IMR-90 (cell line): ENCODE results near the gene PTPN23. TPM values are rescaled to one million over a fixed set of nuclear protein-coding genes. Genes with fewer than 3 reads are reported as not detected.

Experiments used
- ATAC-seq: fragments of 200-7000 bp; cut with Tn5 transposase; 2 replicates; pipeline ENCODE4 v1.9.1; 2020; ENCODE audit warnings: low read depth, mild to moderate bottlenecking, moderate library complexity
- BruUV-seq: library from RNA; stranded (reverse); fragments of 400-500 nt; replicated peaks from 2 replicates; lab custom pipeline; 2021; lab: Mats Ljungman, UMichigan
- CTCF ChIA-PET: fragments of 300-600 bp; formaldehyde crosslinking; extraction: SDS; loops from one replicate; lab custom pipeline; 2021; ENCODE audit warnings: antibody characterized with exemption; lab: Yijun Ruan, JAX
- POLR2A ChIA-PET: fragments of 300-600 bp; sonication (Branson Sonifier 250); formaldehyde crosslinking; loops from one replicate; lab custom pipeline; 2022; ENCODE audit warnings: antibody characterized with exemption; ENCODE audit not compliant: unreplicated experiment; lab: Charles Lee
- DNase-seq: peaks from one replicate; pipeline ENCODE4 v3.0.0; 2013
- H2AFZ ChIP-seq: replicated peaks from 2 replicates; pipeline ENCODE3; 2013; ENCODE audit warnings: low read length, mild to moderate bottlenecking; ENCODE audit not compliant: poor library complexity
- H2AK5ac ChIP-seq: 2 replicates; pipeline ENCODE4 v1.6.1; 2013; ENCODE audit warnings: low read depth, low read length, inconsistent platforms
- H2AK9ac ChIP-seq: replicated peaks from 2 replicates; pipeline ENCODE3; 2013; ENCODE audit warnings: mild to moderate bottlenecking, low read depth, low read length, moderate library complexity; ENCODE audit not compliant: poor library complexity
- H2BK120ac ChIP-seq: 2 replicates; pipeline ENCODE4 v1.6.1; 2013; ENCODE audit warnings: low read depth, low read length, inconsistent platforms
- H2BK15ac ChIP-seq: 3 replicates; pipeline ENCODE4 v1.6.1; 2013; ENCODE audit warnings: low read depth, low read length, inconsistent platforms
- H2BK20ac ChIP-seq: 2 replicates; pipeline ENCODE4 v1.6.1; 2013; ENCODE audit warnings: low read depth, mild to moderate bottlenecking, inconsistent platforms, low read length, moderate library complexity
- H2BK5ac ChIP-seq: 2 replicates; pipeline ENCODE4 v1.6.1; 2013; ENCODE audit warnings: mild to moderate bottlenecking, low read depth, low read length, inconsistent platforms; ENCODE audit not compliant: poor library complexity, severe bottlenecking
- H3K14ac ChIP-seq: replicated peaks from 2 replicates; pipeline ENCODE4 v1.6.1; 2013; ENCODE audit warnings: low read depth, low read length, inconsistent platforms
- H3K18ac ChIP-seq: 2 replicates; pipeline ENCODE4 v1.6.1; 2013; ENCODE audit warnings: low read depth, low read length, control low read depth
- H3K23ac ChIP-seq: 2 replicates; pipeline ENCODE4 v1.6.1; 2013; ENCODE audit warnings: low read depth, low read length, inconsistent platforms
- H3K27ac ChIP-seq: 2 replicates; pipeline ENCODE4 v1.5.1; 2013; ENCODE audit warnings: mild to moderate bottlenecking, control low read depth, low read length; ENCODE audit not compliant: insufficient read depth
- H3K27me3 ChIP-seq: 2 replicates; pipeline ENCODE4 v1.6.1; 2013; ENCODE audit warnings: low read length; ENCODE audit not compliant: control insufficient read depth, insufficient read depth
- H3K36me3 ChIP-seq: 2 replicates; pipeline ENCODE4 v1.6.1; 2013; ENCODE audit warnings: low read length, mixed read lengths; ENCODE audit not compliant: control insufficient read depth, insufficient read depth
- H3K4ac ChIP-seq: 2 replicates; pipeline ENCODE4 v1.6.1; 2013; ENCODE audit warnings: low read depth, low read length, inconsistent platforms
- H3K4me1 ChIP-seq: 2 replicates; pipeline ENCODE4 v1.6.1; 2013; ENCODE audit warnings: low read length, mixed read lengths; ENCODE audit not compliant: control insufficient read depth, insufficient read depth
- H3K4me2 ChIP-seq: 2 replicates; pipeline ENCODE4 v1.6.1; 2013; ENCODE audit warnings: low read depth, mild to moderate bottlenecking, control low read depth, low read length, moderate library complexity
- H3K4me3 ChIP-seq: 2 replicates; pipeline ENCODE4 v1.5.1; 2013; ENCODE audit warnings: low read depth, mild to moderate bottlenecking, control low read depth, low read length, moderate library complexity; ENCODE audit not compliant: insufficient read depth
- H3K56ac ChIP-seq: 2 replicates; pipeline ENCODE4 v1.6.1; 2013; ENCODE audit warnings: low read length, inconsistent platforms; ENCODE audit not compliant: insufficient read depth; ENCODE audit errors: extremely low read depth
- H3K79me1 ChIP-seq, 2 experiments: 2 replicates each; pipeline ENCODE4 v1.6.1; 2013; ENCODE audit warnings: low read length in 2 of 2, inconsistent platforms in 1 of 2, low read depth in 1 of 2
- H3K9ac ChIP-seq: 2 replicates; pipeline ENCODE4 v1.6.1; 2013; ENCODE audit warnings: low read depth, low read length, control low read depth
- H3K9me1 ChIP-seq: 2 replicates; pipeline ENCODE4 v1.6.1; 2013; ENCODE audit warnings: low read length, inconsistent platforms; ENCODE audit not compliant: insufficient read depth
- H3K9me3 ChIP-seq: 2 replicates; pipeline ENCODE4 v1.6.1; 2013; ENCODE audit warnings: low read length; ENCODE audit not compliant: control insufficient read depth, insufficient read depth
- H4K20me1 ChIP-seq: 2 replicates; pipeline ENCODE4 v1.6.1; 2013; ENCODE audit warnings: low read length, inconsistent platforms; ENCODE audit not compliant: insufficient read depth
- H4K5ac ChIP-seq: 2 replicates; pipeline ENCODE4 v1.6.1; 2013; ENCODE audit warnings: mild to moderate bottlenecking, low read depth, low read length, control low read depth
- H4K8ac ChIP-seq, 2 experiments: 2 replicates each; pipeline ENCODE4 v1.6.1; 2013; ENCODE audit warnings: low read depth in 2 of 2, low read length in 2 of 2, control low read depth in 1 of 2, inconsistent platforms in 1 of 2
- H4K91ac ChIP-seq: 2 replicates; pipeline ENCODE4 v1.6.1; 2013; ENCODE audit warnings: low read depth, low read length, inconsistent platforms; ENCODE audit not compliant: insufficient read depth
- BHLHE40 ChIP-seq: fragments of 150-350 bp; IDR thresholded peaks from 2 replicates; pipeline ENCODE4 v1.6.1; 2016; ENCODE audit warnings: mild to moderate bottlenecking, low read depth, low read length
- CEBPB ChIP-seq: IDR thresholded peaks from 2 replicates; pipeline ENCODE4 v1.6.1; 2012; ENCODE audit warnings: low read depth, low read length, improper control_type of control experiment
- CHD1 ChIP-seq: IDR thresholded peaks from 2 replicates; pipeline ENCODE4 v1.6.1; 2012; ENCODE audit warnings: low read depth, low read length, improper control_type of control experiment
- FOS ChIP-seq: fragments of 150-350 bp; IDR thresholded peaks from 2 replicates; pipeline ENCODE4 v1.6.1; 2016; ENCODE audit warnings: low read depth, low read length
- MAFK ChIP-seq: IDR thresholded peaks from 2 replicates; pipeline ENCODE4 v1.6.1; 2012; ENCODE audit warnings: low read depth, low read length, improper control_type of control experiment
- MAZ ChIP-seq: IDR thresholded peaks from 2 replicates; pipeline ENCODE4 v1.6.1; 2012; ENCODE audit warnings: low read depth, mild to moderate bottlenecking, low read length, improper control_type of control experiment, moderate library complexity, borderline replicate concordance
- MXI1 ChIP-seq: IDR thresholded peaks from 2 replicates; pipeline ENCODE4 v1.6.1; 2012; ENCODE audit warnings: low read depth, mild to moderate bottlenecking, low read length, moderate library complexity, borderline replicate concordance
- NFE2L2 ChIP-seq: fragments of 150-350 bp; IDR thresholded peaks from 2 replicates; pipeline ENCODE4 v1.6.1; 2016; ENCODE audit warnings: low read depth, mild to moderate bottlenecking, low read length
- POLR2A ChIP-seq: IDR thresholded peaks from 2 replicates; pipeline ENCODE4 v1.6.1; 2012; ENCODE audit warnings: mild to moderate bottlenecking, low read depth, low read length
- RAD21 ChIP-seq: IDR thresholded peaks from 2 replicates; pipeline ENCODE4 v1.6.1; 2012; ENCODE audit warnings: low read length, improper control_type of control experiment
- RCOR1 ChIP-seq: IDR thresholded peaks from 2 replicates; pipeline ENCODE4 v1.6.1; 2012; ENCODE audit warnings: mild to moderate bottlenecking, low read length, improper control_type of control experiment; ENCODE audit not compliant: insufficient replicate concordance
- RFX5 ChIP-seq: IDR thresholded peaks from 2 replicates; pipeline ENCODE4 v1.8.0; 2012; ENCODE audit warnings: low read depth, mild to moderate bottlenecking, low read length, moderate library complexity
- SMC3 ChIP-seq: fragments of 150-350 bp; IDR thresholded peaks from 2 replicates; pipeline ENCODE4 v1.6.1; 2016; ENCODE audit warnings: low read depth, mild to moderate bottlenecking, antibody characterized with exemption, low read length, moderate library complexity
- WGBS, 2 experiments: methylation state at CpG; one replicate each; pipeline versions ENCODE4 v1.1.5 to v1.1.7; 2013; ENCODE audit warnings: missing lambda C conversion rate in 2 of 2; ENCODE audit not compliant: insufficient read length in 1 of 2; ENCODE audit errors: extremely low coverage in 2 of 2; 5-methylcytosine and 5-hydroxymethylcytosine counted together
- dilution Hi-C: fragments of 300-500 bp; cut with HindIII; formaldehyde crosslinking; loops from one replicate; pipeline ENCODE4 v1.14.3; 2018; ENCODE audit warnings: low sequenced_read_pairs; ENCODE audit not compliant: unreplicated experiment
- in situ Hi-C: fragments of 300-500 bp; cut with MboI; formaldehyde crosslinking; loops from 3 replicates; pipeline ENCODE4 v1.14.3; 2019; ENCODE audit warnings: low sequenced_read_pairs, inconsistent platforms, mixed read lengths
- intact Hi-C: fragments of 100-400 bp; cut with micrococcal nuclease; formaldehyde crosslinking; loops from 2 replicates; pipeline ENCODE4 v1.10.0; 2022
- polyA plus RNA-seq, 3 experiments: library from polyadenylated mRNA; depleted of rRNA; stranded (reverse); fragments of >200 nt; gene quantifications; 2 replicates each; pipeline ENCODE4 v1.2.3, GENCODE V29; 2012; ENCODE audit warnings: low replicate concordance in 1 of 3
- total RNA-seq: library from RNA; depleted of rRNA; stranded (reverse); fragments of >200 nt; gene quantifications from 2 replicates; pipeline ENCODE4 v1.2.3, GENCODE V29; 2012
- TF ChIP-seq, protein P1 (sequence below): conservative IDR thresholded peaks from 2 replicates; pipeline ENCODE4 v1.5.1; 2012; ENCODE audit warnings: mild to moderate bottlenecking, low read depth, low read length, improper control_type of control experiment
- TF ChIP-seq, protein P2 (sequence below): fragments of 150-350 bp; IDR thresholded peaks from 2 replicates; pipeline ENCODE4 v1.6.1; 2016; ENCODE audit warnings: low read depth, mild to moderate bottlenecking, low read length, moderate library complexity, borderline replicate concordance
- TF ChIP-seq, protein P3 (sequence below): fragments of 150-350 bp; IDR thresholded peaks from 2 replicates; pipeline ENCODE4 v1.6.1; 2017; ENCODE audit warnings: mild to moderate bottlenecking, antibody characterized with exemption, low read length, low read depth

PTPN23 gene
- total and polyA plus RNA-seq, 2 of the 4 experiments (the other 2 are of a cell fraction), result 4.5 to 15.1 TPM

DNA sequence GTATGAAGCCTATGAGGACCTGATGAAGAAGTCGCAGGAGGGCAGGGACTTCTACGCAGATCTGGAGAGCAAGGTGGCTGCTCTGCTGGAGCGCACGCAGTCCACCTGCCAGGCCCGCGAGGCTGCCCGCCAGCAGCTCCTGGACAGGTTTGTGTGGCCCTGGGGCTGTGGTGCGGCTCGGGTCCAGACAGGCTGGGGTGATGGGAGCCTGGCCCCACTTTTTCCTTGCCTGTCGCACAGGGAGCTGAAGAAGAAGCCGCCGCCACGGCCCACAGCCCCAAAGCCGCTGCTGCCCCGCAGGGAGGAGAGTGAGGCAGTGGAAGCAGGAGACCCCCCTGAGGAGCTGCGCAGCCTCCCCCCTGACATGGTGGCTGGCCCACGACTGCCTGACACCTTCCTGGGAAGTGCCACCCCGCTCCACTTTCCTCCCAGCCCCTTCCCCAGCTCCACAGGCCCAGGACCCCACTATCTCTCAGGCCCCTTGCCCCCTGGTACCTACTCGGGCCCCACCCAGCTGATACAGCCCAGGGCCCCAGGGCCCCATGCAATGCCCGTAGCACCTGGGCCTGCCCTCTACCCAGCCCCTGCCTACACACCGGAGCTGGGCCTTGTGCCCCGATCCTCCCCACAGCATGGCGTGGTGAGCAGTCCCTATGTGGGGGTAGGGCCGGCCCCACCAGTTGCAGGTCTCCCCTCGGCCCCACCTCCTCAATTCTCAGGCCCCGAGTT lies 29.0 kb downstream of the PTPN23 start:
- dilution Hi-C loops (no loop called here), intact Hi-C loops (no loop called here), in situ Hi-C loops (no loop called here)
- no peak overlapping the region for H3K4me3 ChIP-seq
- no peak overlapping the region for H3K18ac ChIP-seq
- no peak overlapping the region for H4K8ac ChIP-seq
- H3K9ac ChIP-seq, result no peak overlapping the region
- H3K23ac ChIP-seq, result no peak overlapping the region
- no peak overlapping the region for H4K91ac ChIP-seq
- ATAC-seq (no peak), DNase-seq (no peak)
- peaks cover 10% of the 10 kb centered on the region for H3K9me1 ChIP-seq
- no peak overlapping the region for H3K56ac ChIP-seq
- no peak overlapping the region for H4K5ac ChIP-seq
- H3K9me3 ChIP-seq, result no peaks in the 10 kb centered on the region
- H2AFZ ChIP-seq, result no peak overlapping the region
- no peak overlapping the region for H2AK5ac ChIP-seq
- H2AK9ac ChIP-seq, result no peak overlapping the region
- no peak overlapping the region for H3K27ac ChIP-seq
- peaks cover 35% of the 10 kb centered on the region for H4K20me1 ChIP-seq
- no peak overlapping the region for H2BK5ac ChIP-seq
- no peak overlapping the region for H2BK120ac ChIP-seq
- TF ChIP-seq, protein P1, sequence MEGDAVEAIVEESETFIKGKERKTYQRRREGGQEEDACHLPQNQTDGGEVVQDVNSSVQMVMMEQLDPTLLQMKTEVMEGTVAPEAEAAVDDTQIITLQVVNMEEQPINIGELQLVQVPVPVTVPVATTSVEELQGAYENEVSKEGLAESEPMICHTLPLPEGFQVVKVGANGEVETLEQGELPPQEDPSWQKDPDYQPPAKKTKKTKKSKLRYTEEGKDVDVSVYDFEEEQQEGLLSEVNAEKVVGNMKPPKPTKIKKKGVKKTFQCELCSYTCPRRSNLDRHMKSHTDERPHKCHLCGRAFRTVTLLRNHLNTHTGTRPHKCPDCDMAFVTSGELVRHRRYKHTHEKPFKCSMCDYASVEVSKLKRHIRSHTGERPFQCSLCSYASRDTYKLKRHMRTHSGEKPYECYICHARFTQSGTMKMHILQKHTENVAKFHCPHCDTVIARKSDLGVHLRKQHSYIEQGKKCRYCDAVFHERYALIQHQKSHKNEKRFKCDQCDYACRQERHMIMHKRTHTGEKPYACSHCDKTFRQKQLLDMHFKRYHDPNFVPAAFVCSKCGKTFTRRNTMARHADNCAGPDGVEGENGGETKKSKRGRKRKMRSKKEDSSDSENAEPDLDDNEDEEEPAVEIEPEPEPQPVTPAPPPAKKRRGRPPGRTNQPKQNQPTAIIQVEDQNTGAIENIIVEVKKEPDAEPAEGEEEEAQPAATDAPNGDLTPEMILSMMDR, result no peak
- TF ChIP-seq MXI1, result no peak
- TF ChIP-seq RCOR1, result no peak
- no peak for TF ChIP-seq CEBPB
- TF ChIP-seq POLR2A, result no peak
- no peak for TF ChIP-seq NFE2L2
- TF ChIP-seq CHD1, result no peak
- no peak for TF ChIP-seq MAFK
- no peak for TF ChIP-seq BHLHE40
- no peak for TF ChIP-seq FOS
- TF ChIP-seq, protein P2, sequence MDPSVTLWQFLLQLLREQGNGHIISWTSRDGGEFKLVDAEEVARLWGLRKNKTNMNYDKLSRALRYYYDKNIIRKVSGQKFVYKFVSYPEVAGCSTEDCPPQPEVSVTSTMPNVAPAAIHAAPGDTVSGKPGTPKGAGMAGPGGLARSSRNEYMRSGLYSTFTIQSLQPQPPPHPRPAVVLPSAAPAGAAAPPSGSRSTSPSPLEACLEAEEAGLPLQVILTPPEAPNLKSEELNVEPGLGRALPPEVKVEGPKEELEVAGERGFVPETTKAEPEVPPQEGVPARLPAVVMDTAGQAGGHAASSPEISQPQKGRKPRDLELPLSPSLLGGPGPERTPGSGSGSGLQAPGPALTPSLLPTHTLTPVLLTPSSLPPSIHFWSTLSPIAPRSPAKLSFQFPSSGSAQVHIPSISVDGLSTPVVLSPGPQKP, result no peak
- no peak for TF ChIP-seq SMC3
- TF ChIP-seq RAD21, result no peak
- TF ChIP-seq MAZ, result no peak
- no peak for TF ChIP-seq RFX5
- TF ChIP-seq, protein P3, sequence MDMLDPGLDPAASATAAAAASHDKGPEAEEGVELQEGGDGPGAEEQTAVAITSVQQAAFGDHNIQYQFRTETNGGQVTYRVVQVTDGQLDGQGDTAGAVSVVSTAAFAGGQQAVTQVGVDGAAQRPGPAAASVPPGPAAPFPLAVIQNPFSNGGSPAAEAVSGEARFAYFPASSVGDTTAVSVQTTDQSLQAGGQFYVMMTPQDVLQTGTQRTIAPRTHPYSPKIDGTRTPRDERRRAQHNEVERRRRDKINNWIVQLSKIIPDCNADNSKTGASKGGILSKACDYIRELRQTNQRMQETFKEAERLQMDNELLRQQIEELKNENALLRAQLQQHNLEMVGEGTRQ, result no peak
- H3K4me2 ChIP-seq, result no peak overlapping the region
- peaks cover under 1 to 23% of the 10 kb centered on the region in 2 experiments for H3K79me1 ChIP-seq
- no peaks in the 10 kb centered on the region for H3K27me3 ChIP-seq
- no peak overlapping the region for H3K14ac ChIP-seq
- WGBS, 2 experiments, result 95% methylated on average over 12 of the region's 26 CpGs; no CpG with 5 or more reads in 1 of the 2 experiments
- no TSS peak for BruUV-seq
- ChIA-PET CTCF (no interaction called here), POLR2A (no interaction called here)
- no peak overlapping the region for H2BK15ac ChIP-seq
- H3K4ac ChIP-seq, result no peak overlapping the region
- H3K36me3 ChIP-seq, result peaks cover 77% of the 10 kb centered on the region
- H2BK20ac ChIP-seq, result no peak overlapping the region
- peaks cover 6% of the 10 kb centered on the region; the same call in 1 of the 2 replicates for H3K4me1 ChIP-seq
